Tibial nerve (tissue), 4 donors: ENCODE measurements around the gene ALDH3A2. TPM values are rescaled to one million over a fixed set of nuclear protein-coding genes. Genes with fewer than 3 reads are reported as not detected.

Experiments used
- DNase-seq, 2 donors: peaks; one replicate each; pipeline ENCODE4 v3.0.0-alpha.2; 2019; ENCODE audit warnings: low spot score in 2 of 2
- H3K27ac ChIP-seq, 4 donors: fragments of 200-600 bp; sonication (generic) in 3 of 4; one replicate each; pipeline ENCODE4 v1.5.1; 2017 to 2019; ENCODE audit warnings: mild to moderate bottlenecking in 1 of 4
- H3K27me3 ChIP-seq, 2 donors: fragments of 200-600 bp; sonication (generic) in 1 of 2; one replicate each; pipeline versions ENCODE4 v1.5.1 to v1.6.0; 2017 to 2019
- H3K36me3 ChIP-seq, 3 donors: fragments of 200-600 bp; sonication (generic); one replicate each; pipeline ENCODE4 v1.5.1; 2018 to 2019
- H3K4me1 ChIP-seq, 4 donors: fragments of 200-600 bp; sonication (generic) in 3 of 4; one replicate each; pipeline ENCODE4 v1.5.1; 2017 to 2019
- H3K4me3 ChIP-seq, 4 donors: fragments of 200-600 bp; sonication (generic) in 3 of 4; one replicate each; pipeline ENCODE4 v1.5.1; 2017 to 2019; ENCODE audit warnings: mild to moderate bottlenecking in 1 of 4, moderate library complexity in 1 of 4
- H3K9me3 ChIP-seq, 4 donors: fragments of 200-600 bp; sonication (generic) in 3 of 4; one replicate each; pipeline ENCODE4 v1.5.1; 2017 to 2019
- EP300 ChIP-seq, 2 donors: sonication (generic); formaldehyde crosslinking; IDR thresholded peaks; one replicate each; pipeline ENCODE4 v1.6.1; 2017; ENCODE audit warnings: antibody characterized with exemption in 2 of 2, mild to moderate bottlenecking in 1 of 2
- POLR2A ChIP-seq, 2 donors: fragments of 450-650 bp; IDR thresholded peaks; one replicate each; pipeline ENCODE4 v1.6.1; 2017; ENCODE audit warnings: antibody characterized with exemption in 2 of 2, mild to moderate bottlenecking in 2 of 2, moderate library complexity in 2 of 2
- WGBS, 2 donors: methylation state at CpG; one replicate each; pipeline ENCODE4 v1.1.5; 2018; 5-methylcytosine and 5-hydroxymethylcytosine counted together
- total RNA-seq, 4 donors: library from RNA; depleted of rRNA; stranded (reverse); fragments of >200 nt; gene quantifications; one replicate each; pipeline ENCODE4 v1.1.0, GENCODE V29; 2016
- TF ChIP-seq, protein P1 (sequence below), 5 experiments: fragments of 200-600 bp in 3 of 5; fragments of 450-650 bp in 2 of 5; sonication (generic) in 3 of 5; IDR thresholded peaks; one replicate each; pipeline ENCODE4 v1.5.1; 2016 to 2019; ENCODE audit warnings: antibody characterized with exemption in 5 of 5, mild to moderate bottlenecking in 3 of 5, moderate library complexity in 2 of 5

ALDH3A2 gene
- total RNA-seq, 4 donors from 2014 or later, result 84.3 to 152 (median 105) TPM

DNA sequence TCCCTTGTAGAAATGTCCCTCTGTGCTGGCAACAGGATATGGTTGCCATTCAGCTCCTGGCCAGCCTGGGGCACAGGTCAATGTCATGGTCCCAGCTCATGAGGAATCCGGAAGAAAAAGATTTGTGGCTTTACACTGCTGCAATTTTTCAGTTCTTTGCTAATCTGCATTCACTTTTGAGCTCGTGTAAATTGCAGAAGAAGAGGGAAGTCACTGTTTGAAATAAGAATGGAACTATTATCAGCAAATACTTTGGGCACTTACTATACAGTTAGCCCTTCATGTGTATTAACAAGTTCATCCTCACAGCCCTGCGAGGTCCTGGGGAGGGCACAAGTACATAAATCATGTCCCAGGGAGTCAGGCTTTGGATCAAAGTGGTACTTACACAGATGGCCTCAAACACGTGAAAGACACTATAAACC, 53.7 kb downstream of the ALDH3A2 start:
- TF ChIP-seq POLR2A (IDR thresholded peaks at IDR 0.05) (no peak), EP300 (IDR thresholded peaks at IDR 0.05) (no peak)
- TF ChIP-seq, protein P1, sequence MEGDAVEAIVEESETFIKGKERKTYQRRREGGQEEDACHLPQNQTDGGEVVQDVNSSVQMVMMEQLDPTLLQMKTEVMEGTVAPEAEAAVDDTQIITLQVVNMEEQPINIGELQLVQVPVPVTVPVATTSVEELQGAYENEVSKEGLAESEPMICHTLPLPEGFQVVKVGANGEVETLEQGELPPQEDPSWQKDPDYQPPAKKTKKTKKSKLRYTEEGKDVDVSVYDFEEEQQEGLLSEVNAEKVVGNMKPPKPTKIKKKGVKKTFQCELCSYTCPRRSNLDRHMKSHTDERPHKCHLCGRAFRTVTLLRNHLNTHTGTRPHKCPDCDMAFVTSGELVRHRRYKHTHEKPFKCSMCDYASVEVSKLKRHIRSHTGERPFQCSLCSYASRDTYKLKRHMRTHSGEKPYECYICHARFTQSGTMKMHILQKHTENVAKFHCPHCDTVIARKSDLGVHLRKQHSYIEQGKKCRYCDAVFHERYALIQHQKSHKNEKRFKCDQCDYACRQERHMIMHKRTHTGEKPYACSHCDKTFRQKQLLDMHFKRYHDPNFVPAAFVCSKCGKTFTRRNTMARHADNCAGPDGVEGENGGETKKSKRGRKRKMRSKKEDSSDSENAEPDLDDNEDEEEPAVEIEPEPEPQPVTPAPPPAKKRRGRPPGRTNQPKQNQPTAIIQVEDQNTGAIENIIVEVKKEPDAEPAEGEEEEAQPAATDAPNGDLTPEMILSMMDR (IDR thresholded peaks at IDR 0.05), result no peak
- H3K27me3 ChIP-seq, result no peaks in the 10 kb centered on the region
- no peak overlapping the region for H3K4me3 ChIP-seq
- peaks cover 0 to 32% (median 16%) of the 10 kb centered on the region in 4 donors for H3K4me1 ChIP-seq
- no peaks in the 10 kb centered on the region for H3K9me3 ChIP-seq
- WGBS, 2 donors, result 36 to 48% methylated on average over 4 of the region's 4 CpGs
- peak overlapping the region in 2 of 4 donors; percentile 76 to 81 for H3K27ac ChIP-seq
- no peaks in the 10 kb centered on the region for H3K36me3 ChIP-seq
- DNase-seq, result no peak

DNA sequence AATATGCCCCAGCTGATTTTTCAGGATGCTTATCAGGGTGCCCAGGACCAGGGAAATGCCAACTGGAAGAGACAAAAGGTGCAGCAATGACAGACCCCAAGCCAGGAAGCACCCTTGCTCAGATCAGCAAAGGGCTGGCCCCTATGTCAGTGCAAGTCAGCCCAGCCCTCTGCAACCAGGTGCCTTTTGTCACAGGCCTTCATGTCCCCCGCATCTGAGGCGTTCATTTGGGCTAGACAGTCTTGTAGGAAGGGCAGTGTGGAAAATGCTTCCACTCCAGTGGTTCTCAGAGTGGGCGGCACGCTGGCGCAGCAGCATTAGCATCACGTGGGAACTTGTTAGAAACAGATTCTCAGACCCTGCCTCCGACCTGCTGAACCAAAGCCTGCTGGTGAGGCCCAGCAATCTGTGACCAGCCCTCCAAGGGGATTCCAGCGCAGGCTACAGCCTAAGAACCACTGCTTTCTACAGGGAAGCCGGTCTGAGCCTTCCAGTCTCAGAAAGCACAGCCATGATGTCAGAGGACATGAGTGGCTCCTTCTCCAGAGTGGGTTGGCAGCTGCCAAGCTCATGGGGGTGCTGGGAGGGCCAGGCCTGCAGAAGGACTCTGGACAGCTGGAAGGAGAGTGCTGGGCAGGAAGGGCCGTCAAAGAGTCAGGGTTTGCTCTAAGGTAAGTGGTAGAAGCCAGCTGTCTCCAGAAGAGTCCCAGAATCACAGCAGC, 54.7 kb downstream of the ALDH3A2 start:
- Histone ChIP-seq H3K27ac (peak overlapping the region; percentile 24 to 81 (median 67)), H3K9me3 (no peaks in the 10 kb centered on the region), H3K4me1 (peaks cover 0 to 32% (median 16%) of the 10 kb centered on the region in 4 donors), H3K4me3 (no peak overlapping the region), H3K36me3 (no peaks in the 10 kb centered on the region), H3K27me3 (no peaks in the 10 kb centered on the region)
- no peak for DNase-seq
- TF ChIP-seq POLR2A (IDR thresholded peaks at IDR 0.05), result no peak
- no peak for TF ChIP-seq EP300 (IDR thresholded peaks at IDR 0.05)
- TF ChIP-seq, protein P1 (IDR thresholded peaks at IDR 0.05), result no peak
- 48 to 54% methylated on average over 4 to 8 of the region's 10 CpGs for WGBS, 2 donors

DNA sequence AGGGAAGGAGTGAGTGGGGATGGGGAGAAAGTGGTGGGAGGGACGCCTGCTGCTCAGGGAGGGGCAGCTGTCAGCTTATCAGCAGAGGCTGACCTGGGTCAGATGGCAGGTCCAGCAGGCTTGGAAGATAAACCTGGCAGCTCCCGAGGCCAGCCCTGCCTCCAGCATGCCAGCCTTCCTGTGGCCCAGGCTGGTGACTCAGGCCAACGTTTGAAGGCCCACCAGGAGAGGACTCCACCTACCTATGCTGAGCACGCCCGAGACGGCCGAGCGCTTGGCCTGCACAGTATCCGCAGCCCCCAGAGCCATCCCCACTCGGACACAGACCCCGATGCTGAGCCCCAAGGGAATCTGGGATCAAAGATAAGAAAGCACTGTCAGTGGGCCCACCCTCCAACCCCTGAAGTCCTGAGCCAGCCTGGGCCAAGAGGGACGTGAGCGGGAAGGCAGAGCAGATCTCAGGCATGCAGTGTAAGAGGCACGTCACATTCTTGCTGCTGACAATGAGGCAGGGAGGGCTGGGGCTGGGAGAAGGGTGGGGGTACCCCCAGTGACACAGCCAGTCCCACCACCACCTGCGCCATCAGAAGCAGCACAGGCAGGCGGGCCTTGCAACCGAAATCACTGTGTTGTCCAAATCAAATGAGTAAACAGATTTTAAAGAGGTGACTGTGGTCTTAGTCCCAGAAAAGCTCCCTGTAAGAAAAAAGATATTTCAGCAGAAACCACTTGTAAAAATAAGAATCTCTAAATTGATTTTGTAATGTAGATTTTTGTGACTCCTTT, 55.5 kb downstream of the ALDH3A2 start:
- Histone ChIP-seq H3K36me3 (no peaks in the 10 kb centered on the region), H3K4me1 (peaks cover 0 to 32% (median 16%) of the 10 kb centered on the region in 4 donors), H3K9me3 (no peaks in the 10 kb centered on the region), H3K4me3 (no peak overlapping the region), H3K27me3 (no peaks in the 10 kb centered on the region), H3K27ac (peak overlapping the region; percentile 24 to 81 (median 67))
- WGBS, 2 donors, result 60 to 62% methylated on average over 9 to 17 of the region's 17 CpGs
- TF ChIP-seq POLR2A (IDR thresholded peaks at IDR 0.05), result no peak
- TF ChIP-seq EP300 (IDR thresholded peaks at IDR 0.05), result no peak
- TF ChIP-seq, protein P1 (IDR thresholded peaks at IDR 0.05), result no peak
- DNase-seq, result no peak

DNA sequence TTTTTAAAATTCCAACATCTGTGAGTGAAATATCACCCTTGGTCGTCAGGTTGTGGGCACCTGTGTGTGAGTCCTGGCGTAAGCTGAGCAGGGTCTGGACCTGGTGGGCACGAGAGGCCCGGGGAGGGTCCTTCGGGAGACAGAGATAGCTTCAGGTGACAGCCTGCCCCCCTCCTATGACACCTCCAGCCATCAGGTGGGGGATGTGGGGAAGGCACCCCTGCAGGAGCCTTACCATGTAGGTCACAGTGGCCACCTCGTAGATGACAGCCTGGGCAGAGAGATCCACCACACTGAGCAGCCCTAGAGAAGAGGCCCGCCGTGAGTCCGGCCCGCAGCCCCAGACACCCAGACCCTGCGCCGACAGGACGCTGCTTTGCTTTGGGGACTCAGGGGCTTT, 56.6 kb downstream of the ALDH3A2 start:
- DNase-seq, result no peak
- WGBS, 2 donors, result 91 to 93% methylated on average over 13 of the region's 13 CpGs

More for the DNA sequence above, 56.6 kb downstream of the ALDH3A2 start:
- H3K27me3 ChIP-seq, result no peaks in the 10 kb centered on the region
- no peak overlapping the region for H3K4me3 ChIP-seq
- H3K4me1 ChIP-seq, result peaks cover 0 to 32% (median 16%) of the 10 kb centered on the region in 4 donors
- TF ChIP-seq, protein P1 (IDR thresholded peaks at IDR 0.05), result no peak
- no peak for TF ChIP-seq POLR2A (IDR thresholded peaks at IDR 0.05)
- TF ChIP-seq EP300 (IDR thresholded peaks at IDR 0.05), result no peak
- peak overlapping the region in 2 of 4 donors; percentile 76 to 81 for H3K27ac ChIP-seq
- H3K36me3 ChIP-seq, result no peaks in the 10 kb centered on the region
- no peaks in the 10 kb centered on the region for H3K9me3 ChIP-seq
